HCT116 (cell line): ENCODE data around the gene PLEKHM1. TPM values are rescaled to one million over a fixed set of nuclear protein-coding genes. Genes with fewer than 3 reads are reported as not detected.

ENCODE experiments used
- ATAC-seq: fragments of 200-7000 bp; cut with Tn5 transposase; 2 replicates; pipeline ENCODE4 v1.9.1; 2020; ENCODE audit warnings: mild to moderate bottlenecking, moderate library complexity
- BruUV-seq: library from RNA; stranded (reverse); fragments of 400-500 nt; replicated peaks from 2 replicates; lab custom pipeline; 2021; lab: Mats Ljungman, UMichigan
- CTCF ChIA-PET: fragments of 300-600 bp; sonication (Branson Sonifier 250); formaldehyde crosslinking; loops from one replicate; lab custom pipeline; 2021; ENCODE audit warnings: antibody characterized with exemption; lab: Charles Lee
- POLR2A ChIA-PET: fragments of 300-600, 350-600 bp; sonication (Branson Sonifier 250); formaldehyde crosslinking; loops from one replicate; lab custom pipeline; 2021; ENCODE audit warnings: antibody characterized with exemption; lab: Charles Lee
- RAD21 ChIA-PET, 2 experiments: fragments of 300-600 bp; sonication (Branson Sonifier 250); formaldehyde crosslinking; loops; one replicate each; lab custom pipeline; 2023; ENCODE audit warnings: low total read pairs in 2 of 2; ENCODE audit not compliant: uncharacterized antibody in 2 of 2, unreplicated experiment in 2 of 2, low non-redundant PET in 1 of 2; lab: Charles Lee
- DNase-seq: peaks from one replicate; pipeline ENCODE4 v3.0.0-alpha.2; 2010; ENCODE audit warnings: low read depth, low spot score
- H2AFZ ChIP-seq: fragments of 200-600 bp; shearing (Covaris generic), sonication (generic); 2 replicates; pipeline ENCODE4 v1.6.1; 2017; ENCODE audit warnings: low read depth, mixed run types, mixed read lengths, antibody characterized with exemption, low read length; ENCODE audit not compliant: poor library complexity, severe bottlenecking
- H3K27ac ChIP-seq: 2 replicates; pipeline ENCODE4 v1.5.1; 2012; ENCODE audit warnings: low read depth, low read length
- H3K27me3 ChIP-seq: fragments of 200-600 bp; sonication (generic); 2 replicates; pipeline ENCODE4 v1.6.1; 2016; ENCODE audit warnings: mixed run types, low read length, mixed read lengths; ENCODE audit not compliant: insufficient read depth
- H3K36me3 ChIP-seq, 2 experiments: fragments of 200-500 bp in 1 of 2; fragments of 200-600 bp in 1 of 2; sonication (Bioruptor generic) in 1 of 2; sonication (generic) in 1 of 2; 2 replicates each; pipeline versions ENCODE4 v1.5.1 to v1.6.1; 2014 to 2016; ENCODE audit warnings: low read length in 2 of 2, inconsistent platforms in 1 of 2, mixed read lengths in 1 of 2, mixed run types in 1 of 2; ENCODE audit not compliant: insufficient read depth in 2 of 2, control insufficient read depth in 1 of 2
- H3K4me1 ChIP-seq, 2 experiments: fragments of 200-600 bp in 1 of 2; sonication (generic) in 1 of 2; 2 replicates each; pipeline versions ENCODE4 v1.5.1 to v1.6.1; 2012 to 2017; ENCODE audit warnings: low read length in 2 of 2, inconsistent platforms in 1 of 2, mild to moderate bottlenecking in 1 of 2, mixed read lengths in 1 of 2, mixed run types in 1 of 2, moderate library complexity in 1 of 2; ENCODE audit not compliant: insufficient read depth in 2 of 2, control insufficient read depth in 1 of 2
- H3K4me2 ChIP-seq: fragments of 200-600 bp; sonication (generic); 2 replicates; pipeline ENCODE4 v1.6.1; 2017; ENCODE audit warnings: mixed run types, low read length, mixed read lengths
- H3K4me3 ChIP-seq, 2 experiments: fragments of 200-600 bp in 1 of 2; sonication (generic) in 1 of 2; replicated peaks in 1 of 2; 2 replicates each; pipeline ENCODE4 v1.5.1; 2011 to 2016; ENCODE audit warnings: low read length in 2 of 2, control low read depth in 1 of 2, low read depth in 1 of 2, mild to moderate bottlenecking in 1 of 2, mixed read lengths in 1 of 2, mixed run types in 1 of 2
- H3K79me2 ChIP-seq: fragments of 200-600 bp; sonication (generic); 2 replicates; pipeline ENCODE4 v1.6.1; 2017; ENCODE audit warnings: mild to moderate bottlenecking, mixed run types, low read length, moderate library complexity, mixed read lengths; ENCODE audit not compliant: insufficient read depth
- H3K9ac ChIP-seq: fragments of 200-600 bp; sonication (generic); 2 replicates; pipeline ENCODE4 v1.6.1; 2016; ENCODE audit warnings: low read length, mixed read lengths
- H3K9me2 ChIP-seq: fragments of 200-600 bp; sonication (generic), shearing (Covaris generic); 2 replicates; pipeline ENCODE4 v1.6.1; 2017; ENCODE audit warnings: mixed run types, mild to moderate bottlenecking, moderate library complexity; ENCODE audit not compliant: insufficient read depth
- H3K9me3 ChIP-seq, 2 experiments: fragments of 200-500 bp in 1 of 2; fragments of 200-600 bp in 1 of 2; sonication (Bioruptor generic) in 1 of 2; sonication (generic) in 1 of 2; 2 replicates each; pipeline ENCODE4 v1.6.1; 2014 to 2017; ENCODE audit warnings: low read length in 2 of 2, mixed read lengths in 2 of 2, inconsistent platforms in 1 of 2, low read depth in 1 of 2, mild to moderate bottlenecking in 1 of 2, mixed run types in 1 of 2, moderate library complexity in 1 of 2; ENCODE audit not compliant: control insufficient read depth in 1 of 2, insufficient read depth in 1 of 2
- H4K20me1 ChIP-seq: fragments of 200-600 bp; sonication (generic), shearing (Covaris generic); 2 replicates; pipeline ENCODE4 v1.6.1; 2017; ENCODE audit warnings: mixed run types, mild to moderate bottlenecking, moderate library complexity; ENCODE audit not compliant: insufficient read depth
- ATF3 ChIP-seq: IDR thresholded peaks from 2 replicates; pipeline ENCODE4 v1.6.1; 2012
- CEBPB ChIP-seq: IDR thresholded peaks from 2 replicates; pipeline ENCODE4 v1.6.1; 2012; ENCODE audit warnings: low read depth
- ELF1 ChIP-seq: IDR thresholded peaks from 2 replicates; pipeline ENCODE4 v1.6.1; 2012; ENCODE audit warnings: low read depth, borderline replicate concordance
- EZH2 ChIP-seq: fragments of 200-600 bp; sonication (generic); IDR thresholded peaks from 2 replicates; pipeline ENCODE4 v1.6.1; 2017; ENCODE audit warnings: antibody characterized with exemption, mixed run types
- FOSL1 ChIP-seq: IDR thresholded peaks from 2 replicates; pipeline ENCODE4 v1.6.1; 2012; ENCODE audit warnings: low read depth
- POLR2A ChIP-seq: IDR thresholded peaks from 2 replicates; pipeline ENCODE4 v1.7.0; 2011; ENCODE audit warnings: borderline replicate concordance; ENCODE audit not compliant: insufficient read depth, insufficient read length; ENCODE audit errors: extremely low read depth
- POLR2AphosphoS5 ChIP-seq: IDR thresholded peaks from 2 replicates; pipeline ENCODE4 v1.6.1; 2011; ENCODE audit warnings: mild to moderate bottlenecking, low read depth, low read length, moderate library complexity
- RAD21 ChIP-seq: IDR thresholded peaks from 2 replicates; pipeline ENCODE4 v1.6.1; 2012; ENCODE audit warnings: low read depth, mild to moderate bottlenecking
- SP1 ChIP-seq: IDR thresholded peaks from 2 replicates; pipeline ENCODE4 v1.6.1; 2012; ENCODE audit warnings: low read depth
- TCF7L2 ChIP-seq: IDR thresholded peaks from 2 replicates; pipeline ENCODE4 v1.7.0; 2011; ENCODE audit warnings: borderline replicate concordance, inconsistent platforms; ENCODE audit not compliant: insufficient read depth, insufficient read length; ENCODE audit errors: extremely low read depth
- ZNF274 ChIP-seq: fragments of 200-500 bp; sonication (Bioruptor generic); IDR thresholded peaks from 2 replicates; pipeline ENCODE4 v1.6.1; 2014; ENCODE audit warnings: mild to moderate bottlenecking, low read depth, low read length, inconsistent platforms
- intact Hi-C: fragments of 100-400 bp; cut with micrococcal nuclease; formaldehyde crosslinking; loops from 2 replicates; pipeline ENCODE4 v1.10.0; 2022
- total RNA-seq: library from RNA; stranded (reverse); gene quantifications from one replicate; pipeline ENCODE4 v1.2.1, GENCODE V29; 2021; ENCODE audit not compliant: unreplicated experiment
- TF ChIP-seq, protein P1 (sequence below): IDR thresholded peaks from 2 replicates; pipeline ENCODE4 v1.6.1; 2012; ENCODE audit warnings: low read depth
- TF ChIP-seq, protein P2 (sequence below), 3 experiments: fragments of 200-600 bp in 1 of 3; sonication (generic) in 1 of 3; IDR thresholded peaks in 2 of 3; conservative IDR thresholded peaks in 1 of 3; 2 replicates each; pipeline ENCODE4 v1.5.1; 2012 to 2017; ENCODE audit warnings: low read depth in 2 of 3, low read length in 2 of 3, antibody characterized with exemption in 1 of 3, borderline replicate concordance in 1 of 3, control low read depth in 1 of 3, mild to moderate bottlenecking in 1 of 3, mixed read lengths in 1 of 3, mixed run types in 1 of 3, moderate library complexity in 1 of 3; ENCODE audit not compliant: insufficient read depth in 1 of 3

The PLEKHM1 gene
- total RNA-seq, 1 experiment from 2014 or later = 32.8 TPM

- ATAC-seq = no peak
- H3K9me3 ChIP-seq = no peaks in the 10 kb centered on the region
- RAD21 ChIA-PET = no interaction called here
Measured at GRCh38 chr17:45397796-45398195, 92.7 kb downstream of the PLEKHM1 start.

More at GRCh38 chr17:45397796-45398195, 92.7 kb downstream of the PLEKHM1 start:
- peaks cover 0 to 8% of the 10 kb centered on the region in 2 experiments; a peak in 1 of 4 replicates for H3K4me1 ChIP-seq
- H3K4me3 ChIP-seq = no peak overlapping the region
- no peaks in the 10 kb centered on the region for H3K9me2 ChIP-seq
- TF ChIP-seq CEBPB (no peak), RAD21 (no peak), FOSL1 (no peak), POLR2A (no peak), ELF1 (no peak), SP1 (no peak), TCF7L2 (no peak), ZNF274 (no peak), EZH2 (no peak), ATF3 (no peak), POLR2AphosphoS5 (no peak)
- TF ChIP-seq, protein P1, sequence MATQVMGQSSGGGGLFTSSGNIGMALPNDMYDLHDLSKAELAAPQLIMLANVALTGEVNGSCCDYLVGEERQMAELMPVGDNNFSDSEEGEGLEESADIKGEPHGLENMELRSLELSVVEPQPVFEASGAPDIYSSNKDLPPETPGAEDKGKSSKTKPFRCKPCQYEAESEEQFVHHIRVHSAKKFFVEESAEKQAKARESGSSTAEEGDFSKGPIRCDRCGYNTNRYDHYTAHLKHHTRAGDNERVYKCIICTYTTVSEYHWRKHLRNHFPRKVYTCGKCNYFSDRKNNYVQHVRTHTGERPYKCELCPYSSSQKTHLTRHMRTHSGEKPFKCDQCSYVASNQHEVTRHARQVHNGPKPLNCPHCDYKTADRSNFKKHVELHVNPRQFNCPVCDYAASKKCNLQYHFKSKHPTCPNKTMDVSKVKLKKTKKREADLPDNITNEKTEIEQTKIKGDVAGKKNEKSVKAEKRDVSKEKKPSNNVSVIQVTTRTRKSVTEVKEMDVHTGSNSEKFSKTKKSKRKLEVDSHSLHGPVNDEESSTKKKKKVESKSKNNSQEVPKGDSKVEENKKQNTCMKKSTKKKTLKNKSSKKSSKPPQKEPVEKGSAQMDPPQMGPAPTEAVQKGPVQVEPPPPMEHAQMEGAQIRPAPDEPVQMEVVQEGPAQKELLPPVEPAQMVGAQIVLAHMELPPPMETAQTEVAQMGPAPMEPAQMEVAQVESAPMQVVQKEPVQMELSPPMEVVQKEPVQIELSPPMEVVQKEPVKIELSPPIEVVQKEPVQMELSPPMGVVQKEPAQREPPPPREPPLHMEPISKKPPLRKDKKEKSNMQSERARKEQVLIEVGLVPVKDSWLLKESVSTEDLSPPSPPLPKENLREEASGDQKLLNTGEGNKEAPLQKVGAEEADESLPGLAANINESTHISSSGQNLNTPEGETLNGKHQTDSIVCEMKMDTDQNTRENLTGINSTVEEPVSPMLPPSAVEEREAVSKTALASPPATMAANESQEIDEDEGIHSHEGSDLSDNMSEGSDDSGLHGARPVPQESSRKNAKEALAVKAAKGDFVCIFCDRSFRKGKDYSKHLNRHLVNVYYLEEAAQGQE = no peak
- TF ChIP-seq, protein P2, sequence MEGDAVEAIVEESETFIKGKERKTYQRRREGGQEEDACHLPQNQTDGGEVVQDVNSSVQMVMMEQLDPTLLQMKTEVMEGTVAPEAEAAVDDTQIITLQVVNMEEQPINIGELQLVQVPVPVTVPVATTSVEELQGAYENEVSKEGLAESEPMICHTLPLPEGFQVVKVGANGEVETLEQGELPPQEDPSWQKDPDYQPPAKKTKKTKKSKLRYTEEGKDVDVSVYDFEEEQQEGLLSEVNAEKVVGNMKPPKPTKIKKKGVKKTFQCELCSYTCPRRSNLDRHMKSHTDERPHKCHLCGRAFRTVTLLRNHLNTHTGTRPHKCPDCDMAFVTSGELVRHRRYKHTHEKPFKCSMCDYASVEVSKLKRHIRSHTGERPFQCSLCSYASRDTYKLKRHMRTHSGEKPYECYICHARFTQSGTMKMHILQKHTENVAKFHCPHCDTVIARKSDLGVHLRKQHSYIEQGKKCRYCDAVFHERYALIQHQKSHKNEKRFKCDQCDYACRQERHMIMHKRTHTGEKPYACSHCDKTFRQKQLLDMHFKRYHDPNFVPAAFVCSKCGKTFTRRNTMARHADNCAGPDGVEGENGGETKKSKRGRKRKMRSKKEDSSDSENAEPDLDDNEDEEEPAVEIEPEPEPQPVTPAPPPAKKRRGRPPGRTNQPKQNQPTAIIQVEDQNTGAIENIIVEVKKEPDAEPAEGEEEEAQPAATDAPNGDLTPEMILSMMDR (IDR thresholded peaks at IDR 0.05 in 2 of 3, conservative IDR thresholded peaks at IDR 0.05 in 1 of 3; ENCODE audit: borderline replicate concordance in 1 of 3, insufficient read depth in 1 of 3, low read depth in 2 of 3, low read length in 2 of 3) = no peak
- TF ChIP-seq, all 23 proteins: peak for 0
- Histone ChIP-seq H3K27me3 (no peaks in the 10 kb centered on the region), H3K79me2 (no peaks in the 10 kb centered on the region), H3K4me2 (no peak overlapping the region), H3K27ac (no peak overlapping the region), H4K20me1 (no peaks in the 10 kb centered on the region), H3K9ac (no peak overlapping the region), H3K36me3 (peaks cover 7 to 21% of the 10 kb centered on the region in 2 experiments; a peak in 3 of 4 replicates), H2AFZ (no peak overlapping the region)
- ChIA-PET POLR2A (no interaction called here), CTCF (interaction anchor here (1.3 to 9.5 kb wide), 2 partner anchors 12 to 28 kb away, joined by 3 to 58 read pairs; no protein-coding TSS in a partner anchor)
- intact Hi-C loops = no loop called here
- BruUV-seq = no TSS peak
- no peak for DNase-seq
